HG02678 (cell line): ENCODE data around the gene C7orf57.

Experiments
- ATAC-seq: cut with Tn5 transposase; IDR thresholded peaks from one replicate; pipeline ENCODE4 v1.9.1; 2021; ENCODE audit warnings: mild to moderate bottlenecking, moderate library complexity; ENCODE audit not compliant: unreplicated experiment

The C7orf57 gene

GRCh38 chr7:48108959-48109847 lies 73.9 kb downstream of the C7orf57 start:
- ATAC-seq, result no peak

GRCh38 chr7:48109848-48110663 lies 74.7 kb downstream of the C7orf57 start:
- ATAC-seq, result peak; percentile 93

- no peak for ATAC-seq
Measured at GRCh38 chr7:48110868-48111267, 75.5 kb downstream of the C7orf57 start.
